Activated B cell treated with CpG ODN at 0.5 μM for 24 hours (primary cell): ENCODE data around the gene UCP1. TPM values are rescaled to one million over a fixed set of nuclear protein-coding genes. Genes with fewer than 3 reads are reported as not detected.

Experiments used
- ATAC-seq: fragments of 200-7000 bp; cut with Tn5 transposase; one replicate; pipeline ENCODE4 v1.10.0; 2021; ENCODE audit warnings: low read depth, mild to moderate bottlenecking, moderate library complexity
- CTCF ChIA-PET: fragments of 350-600 bp; sonication (Branson Sonifier 250); formaldehyde crosslinking; loops from one replicate; lab custom pipeline; 2021; ENCODE audit warnings: antibody characterized with exemption; lab: Charles Lee
- POLR2A ChIA-PET: fragments of 350-600 bp; sonication (Branson Sonifier 250); formaldehyde crosslinking; loops from one replicate; lab custom pipeline; 2021; ENCODE audit warnings: antibody characterized with exemption; lab: Charles Lee
- DNase-seq: peaks from one replicate; pipeline ENCODE4 v3.0.0; 2022
- H3K27ac Mint-ChIP-seq: one replicate; pipeline ENCODE4 v1.8.0; 2020; ENCODE audit warnings: mixed read lengths
- H3K27me3 Mint-ChIP-seq: one replicate; pipeline ENCODE4 v1.8.0; 2021; ENCODE audit warnings: mixed read lengths
- H3K36me3 Mint-ChIP-seq: one replicate; pipeline ENCODE4 v1.8.0; 2021; ENCODE audit warnings: low read depth, mixed read lengths
- H3K4me1 Mint-ChIP-seq: one replicate; pipeline ENCODE4 v1.8.0; 2021; ENCODE audit warnings: mixed read lengths
- H3K4me3 Mint-ChIP-seq: one replicate; pipeline ENCODE4 v1.8.0; 2020; ENCODE audit warnings: mild to moderate bottlenecking, mixed read lengths
- H3K9me3 Mint-ChIP-seq: one replicate; pipeline ENCODE4 v1.8.0; 2020; ENCODE audit warnings: mixed read lengths
- intact Hi-C: fragments of 100-400 bp; cut with micrococcal nuclease; formaldehyde crosslinking; loops from one replicate; pipeline ENCODE4 v1.15.1; 2024
- total RNA-seq: library from RNA; stranded (reverse); gene quantifications from 2 replicates; pipeline ENCODE4 v1.2.3, GENCODE V29; 2022
- TF ChIP-seq, protein P1 (sequence below): fragments of 200-600 bp; IDR thresholded peaks from one replicate; pipeline ENCODE4 v1.8.0; 2022; ENCODE audit warnings: antibody characterized with exemption, mild to moderate bottlenecking

UCP1 gene, protein sequence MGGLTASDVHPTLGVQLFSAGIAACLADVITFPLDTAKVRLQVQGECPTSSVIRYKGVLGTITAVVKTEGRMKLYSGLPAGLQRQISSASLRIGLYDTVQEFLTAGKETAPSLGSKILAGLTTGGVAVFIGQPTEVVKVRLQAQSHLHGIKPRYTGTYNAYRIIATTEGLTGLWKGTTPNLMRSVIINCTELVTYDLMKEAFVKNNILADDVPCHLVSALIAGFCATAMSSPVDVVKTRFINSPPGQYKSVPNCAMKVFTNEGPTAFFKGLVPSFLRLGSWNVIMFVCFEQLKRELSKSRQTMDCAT
- total RNA-seq, result not detected in 2 replicates

DNA sequence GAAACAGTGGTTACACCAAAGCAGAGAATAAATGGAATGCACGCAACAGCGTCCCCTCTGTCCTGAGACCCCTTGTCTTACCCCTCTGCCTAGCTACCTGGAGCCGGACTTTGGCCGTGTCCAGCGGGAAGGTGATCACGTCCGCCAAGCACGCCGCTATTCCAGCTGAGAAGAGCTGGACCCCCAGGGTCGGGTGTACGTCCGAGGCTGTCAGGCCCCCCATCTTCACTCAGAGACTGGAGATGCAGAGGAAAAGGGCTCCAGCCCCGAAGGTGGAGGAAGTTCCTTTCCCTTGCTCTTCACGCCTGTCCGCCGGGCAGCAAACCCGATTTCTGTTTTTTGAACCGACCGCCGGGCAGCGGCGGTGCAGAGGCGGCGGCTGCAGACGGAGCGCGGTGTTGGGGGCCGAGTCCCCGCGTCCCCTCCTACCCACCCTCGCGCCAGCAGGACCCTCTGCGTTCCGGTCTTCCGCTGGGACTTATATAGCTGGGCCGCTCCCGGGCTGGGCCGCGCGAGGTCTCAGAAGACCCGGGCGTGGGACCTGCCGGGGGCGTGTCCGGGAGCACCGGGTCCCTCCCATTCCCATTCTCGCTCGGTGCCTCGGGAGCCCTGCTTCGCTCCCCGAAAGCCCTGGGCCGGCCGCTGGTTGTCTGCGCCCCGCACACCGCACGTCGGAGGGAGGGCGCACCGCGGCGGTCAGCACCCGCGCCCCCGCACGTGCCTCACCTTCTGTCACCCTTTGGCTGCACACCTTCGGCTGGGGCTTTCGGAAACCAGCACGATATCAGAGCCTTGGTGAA is at the start of gene UCP1:
UCP1 (minus strand) TSS at position 455 of the 800 bp plus-strand sequence; CDS start at position 223, 232 bp downstream.
- ATAC-seq (peak; percentile 52), DNase-seq (peak; percentile 24)
- ChIA-PET CTCF (no interaction called here), POLR2A (interaction anchor here (1.0 to 3.7 kb wide), 2 partner anchors 12 to 195 kb away, joined by 3 to 10 read pairs; partner anchors contain the start of gene SCOC)
- peaks cover 38% of the 10 kb centered on the region for H3K27me3 Mint-ChIP-seq
- H3K27ac Mint-ChIP-seq, result no peak within 1 kb of the TSS
- TF ChIP-seq, protein P1, sequence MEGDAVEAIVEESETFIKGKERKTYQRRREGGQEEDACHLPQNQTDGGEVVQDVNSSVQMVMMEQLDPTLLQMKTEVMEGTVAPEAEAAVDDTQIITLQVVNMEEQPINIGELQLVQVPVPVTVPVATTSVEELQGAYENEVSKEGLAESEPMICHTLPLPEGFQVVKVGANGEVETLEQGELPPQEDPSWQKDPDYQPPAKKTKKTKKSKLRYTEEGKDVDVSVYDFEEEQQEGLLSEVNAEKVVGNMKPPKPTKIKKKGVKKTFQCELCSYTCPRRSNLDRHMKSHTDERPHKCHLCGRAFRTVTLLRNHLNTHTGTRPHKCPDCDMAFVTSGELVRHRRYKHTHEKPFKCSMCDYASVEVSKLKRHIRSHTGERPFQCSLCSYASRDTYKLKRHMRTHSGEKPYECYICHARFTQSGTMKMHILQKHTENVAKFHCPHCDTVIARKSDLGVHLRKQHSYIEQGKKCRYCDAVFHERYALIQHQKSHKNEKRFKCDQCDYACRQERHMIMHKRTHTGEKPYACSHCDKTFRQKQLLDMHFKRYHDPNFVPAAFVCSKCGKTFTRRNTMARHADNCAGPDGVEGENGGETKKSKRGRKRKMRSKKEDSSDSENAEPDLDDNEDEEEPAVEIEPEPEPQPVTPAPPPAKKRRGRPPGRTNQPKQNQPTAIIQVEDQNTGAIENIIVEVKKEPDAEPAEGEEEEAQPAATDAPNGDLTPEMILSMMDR, result no peak
- H3K36me3 Mint-ChIP-seq, result no peaks in the 10 kb centered on the region
- intact Hi-C loops, result no loop called here
- peaks cover 8% of the 10 kb centered on the region for H3K9me3 Mint-ChIP-seq
- H3K4me1 Mint-ChIP-seq, result peaks cover 23% of the 10 kb centered on the region
- peak within 1 kb of the TSS; percentile 81 for H3K4me3 Mint-ChIP-seq

- peaks cover 19% of the 10 kb centered on the region for H3K36me3 Mint-ChIP-seq
- TF ChIP-seq, protein P1, result no peak
- no peaks in the 10 kb centered on the region for H3K27me3 Mint-ChIP-seq
- no peak overlapping the region for H3K4me3 Mint-ChIP-seq
- ChIA-PET CTCF (interaction anchor here (1.1 kb wide), 1 partner anchor 258 kb away, joined by 3 read pairs; no protein-coding TSS in a partner anchor), POLR2A (interaction anchor here (0.5 kb wide), 1 partner anchor 241 kb away, joined by 4 read pairs; no protein-coding TSS in a partner anchor)
- ATAC-seq, result no peak
- DNase-seq, result no peak
- H3K9me3 Mint-ChIP-seq, result no peaks in the 10 kb centered on the region
- peaks cover 3% of the 10 kb centered on the region for H3K4me1 Mint-ChIP-seq
- intact Hi-C loops, result no loop called here
- H3K27ac Mint-ChIP-seq, result no peak overlapping the region
These were observed 48.9 kb upstream of the UCP1 start for GRCh38 chr4:140617499-140618248.

DNA sequence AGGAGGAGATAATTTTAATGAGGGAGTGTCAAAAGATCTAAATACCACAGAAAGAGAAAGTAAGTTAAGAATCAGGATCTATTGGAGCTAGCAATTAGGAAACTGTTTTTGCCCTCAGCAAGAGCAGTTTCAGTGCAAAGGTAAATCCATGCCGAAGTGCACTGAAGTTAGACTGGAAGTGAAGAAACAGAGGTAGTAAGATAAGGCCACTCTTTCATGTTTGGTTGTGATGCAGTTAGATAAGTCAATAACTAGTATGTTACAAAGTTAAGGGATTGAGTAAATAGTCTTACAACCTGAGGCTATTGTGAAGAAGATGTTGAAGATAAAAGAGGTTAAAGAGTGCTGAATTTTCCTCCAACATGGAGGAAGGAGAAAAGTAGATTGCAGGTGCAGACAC is 46.7 kb upstream of the UCP1 start:
- ChIA-PET POLR2A (no interaction called here), CTCF (interaction anchor here (1.2 kb wide), 1 partner anchor 255 kb away, joined by 8 read pairs; no protein-coding TSS in a partner anchor)
- H3K9me3 Mint-ChIP-seq, result no peaks in the 10 kb centered on the region
- peaks cover 3% of the 10 kb centered on the region for H3K36me3 Mint-ChIP-seq
- no peak overlapping the region for H3K4me3 Mint-ChIP-seq
- no peak overlapping the region for H3K27ac Mint-ChIP-seq
- ATAC-seq, result no peak
- TF ChIP-seq, protein P1, result no peak
- intact Hi-C loops, result no loop called here
- H3K4me1 Mint-ChIP-seq, result peaks cover 12% of the 10 kb centered on the region
- DNase-seq, result no peak
- no peaks in the 10 kb centered on the region for H3K27me3 Mint-ChIP-seq

DNA sequence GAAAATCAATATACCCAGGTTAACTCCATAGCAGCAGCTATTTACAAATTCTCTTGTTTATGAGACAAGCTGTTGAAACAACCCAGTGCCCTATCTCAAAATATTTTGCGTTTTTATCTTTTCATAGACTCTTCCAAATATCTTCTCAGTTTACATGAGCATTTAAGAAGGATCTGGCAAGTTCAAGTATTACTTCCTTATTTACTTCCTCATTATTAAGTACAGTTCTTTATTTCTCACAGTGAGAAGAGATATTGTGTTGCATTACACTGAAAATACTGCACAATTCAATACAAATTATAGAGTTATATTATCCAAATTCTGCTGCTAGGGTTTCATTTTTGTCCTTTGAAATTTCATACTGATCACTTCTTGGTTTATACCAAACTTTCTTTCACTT is 43.6 kb upstream of the UCP1 start:
- TF ChIP-seq, protein P1, result no peak
- H3K27ac Mint-ChIP-seq, result no peak overlapping the region
- intact Hi-C loops, result loop anchor here (5.0 kb wide), 4 partner anchors 185 to 955 kb away; partner anchors contain the start of gene CLGN
- H3K9me3 Mint-ChIP-seq, result no peaks in the 10 kb centered on the region
- no peaks in the 10 kb centered on the region for H3K36me3 Mint-ChIP-seq
- H3K27me3 Mint-ChIP-seq, result peaks cover 2% of the 10 kb centered on the region
- DNase-seq, result no peak
- H3K4me1 Mint-ChIP-seq, result peaks cover 12% of the 10 kb centered on the region
- no peak for ATAC-seq
- ChIA-PET POLR2A (no interaction called here), CTCF (interaction anchor here (1.1 kb wide), 1 partner anchor 252 kb away, joined by 5 read pairs; no protein-coding TSS in a partner anchor)
- H3K4me3 Mint-ChIP-seq, result no peak overlapping the region
